Progenitor cell of endocrine pancreas (in vitro differentiated cells): ENCODE measurements around the gene MSI2. TPM values are rescaled to one million over a fixed set of nuclear protein-coding genes. Genes with fewer than 3 reads are reported as not detected.

Experiments
- DNase-seq: peaks from one replicate; pipeline ENCODE4 v3.0.0; 2021; ENCODE audit warnings: low spot score; ENCODE audit not compliant: unreplicated experiment
- H3K27ac Mint-ChIP-seq: 2 replicates; pipeline ENCODE4 v1.8.0; 2021; ENCODE audit warnings: mild to moderate bottlenecking, moderate library complexity, mixed read lengths
- H3K27me3 Mint-ChIP-seq: 2 replicates; pipeline ENCODE4 v1.8.0; 2021; ENCODE audit warnings: mixed read lengths
- H3K36me3 Mint-ChIP-seq: 2 replicates; pipeline ENCODE4 v1.8.0; 2022; ENCODE audit warnings: mixed read lengths; ENCODE audit not compliant: insufficient read depth
- H3K4me1 Mint-ChIP-seq: 2 replicates; pipeline ENCODE4 v1.8.0; 2021; ENCODE audit warnings: low read depth, mixed read lengths
- H3K4me3 Mint-ChIP-seq: 2 replicates; pipeline ENCODE4 v1.8.0; 2021; ENCODE audit warnings: low read depth, mild to moderate bottlenecking, moderate library complexity, mixed read lengths
- H3K9me3 Mint-ChIP-seq: 2 replicates; pipeline ENCODE4 v1.8.0; 2021; ENCODE audit warnings: low read depth, mixed read lengths
- CTCF ChIP-seq: fragments of 200-600 bp; sonication (generic); IDR thresholded peaks from one replicate; pipeline ENCODE4 v1.5.0; 2021; ENCODE audit warnings: antibody characterized with exemption, mild to moderate bottlenecking; ENCODE audit not compliant: unreplicated experiment
- total RNA-seq: library from RNA; stranded (reverse); gene quantifications from 2 replicates; pipeline ENCODE4 v1.2.1, GENCODE V29; 2021

The MSI2 gene
- total RNA-seq, 1 donor from 2014 or later: 164 TPM

GRCh38 chr17:57262557-57262956 lies 6.2 kb downstream of the MSI2 start:
- no peak overlapping the region for H3K27ac Mint-ChIP-seq
- no peaks in the 10 kb centered on the region for H3K27me3 Mint-ChIP-seq
- H3K4me1 Mint-ChIP-seq: peaks cover 39% of the 10 kb centered on the region
- no peaks in the 10 kb centered on the region for H3K9me3 Mint-ChIP-seq
- H3K36me3 Mint-ChIP-seq: peaks cover 44% of the 10 kb centered on the region
- no peak for DNase-seq
- no peak for TF ChIP-seq CTCF
- H3K4me3 Mint-ChIP-seq: no peak overlapping the region

- DNase-seq: no peak
- H3K27me3 Mint-ChIP-seq: no peaks in the 10 kb centered on the region
- H3K4me3 Mint-ChIP-seq: no peak overlapping the region
- H3K4me1 Mint-ChIP-seq: peaks cover 34% of the 10 kb centered on the region
- no peak for TF ChIP-seq CTCF
- no peak overlapping the region for H3K27ac Mint-ChIP-seq
- H3K9me3 Mint-ChIP-seq: no peaks in the 10 kb centered on the region
- H3K36me3 Mint-ChIP-seq: peaks cover 53% of the 10 kb centered on the region
Observed at GRCh38 chr17:57264250-57264649, 7.9 kb downstream of the MSI2 start.

GRCh38 chr17:57264776-57265175 lies 8.5 kb downstream of the MSI2 start:
- peaks cover 58% of the 10 kb centered on the region for H3K36me3 Mint-ChIP-seq
- no peak for DNase-seq
- H3K9me3 Mint-ChIP-seq: no peaks in the 10 kb centered on the region
- TF ChIP-seq CTCF: no peak
- H3K27me3 Mint-ChIP-seq: no peaks in the 10 kb centered on the region
- no peak overlapping the region for H3K4me3 Mint-ChIP-seq
- peaks cover 32% of the 10 kb centered on the region for H3K4me1 Mint-ChIP-seq
- no peak overlapping the region for H3K27ac Mint-ChIP-seq

GRCh38 chr17:57266902-57267311 lies 10.6 kb downstream of the MSI2 start:
- no peak for DNase-seq
- no peaks in the 10 kb centered on the region for H3K27me3 Mint-ChIP-seq
- peaks cover 52% of the 10 kb centered on the region for H3K36me3 Mint-ChIP-seq
- H3K4me1 Mint-ChIP-seq: peaks cover 28% of the 10 kb centered on the region
- H3K27ac Mint-ChIP-seq: no peak overlapping the region
- no peak overlapping the region for H3K4me3 Mint-ChIP-seq
- TF ChIP-seq CTCF: no peak
- H3K9me3 Mint-ChIP-seq: no peaks in the 10 kb centered on the region

- no peak for TF ChIP-seq CTCF
- H3K27ac Mint-ChIP-seq: no peak overlapping the region
- H3K36me3 Mint-ChIP-seq: peaks cover 40% of the 10 kb centered on the region
- H3K4me3 Mint-ChIP-seq: no peak overlapping the region
- H3K27me3 Mint-ChIP-seq: no peaks in the 10 kb centered on the region
- H3K9me3 Mint-ChIP-seq: no peaks in the 10 kb centered on the region
- DNase-seq: no peak
- peaks cover 28% of the 10 kb centered on the region for H3K4me1 Mint-ChIP-seq
Observed at GRCh38 chr17:57268181-57268580, 11.9 kb downstream of the MSI2 start.
